Measurements from ENCODE around the gene LTBP1.
"Not testable (repeated sequence)": the region's sequence is repeated elsewhere in the genome, so short reads cannot be mapped to it uniquely, and the experiment has no call there.

LTBP1 gene

GRCh38 chr2:32963941-32964340 is 17.2 kb downstream of the LTBP1 start:
- DNase-seq (ENCODE audit: low read depth in 2 of 2), result no peak

DNA sequence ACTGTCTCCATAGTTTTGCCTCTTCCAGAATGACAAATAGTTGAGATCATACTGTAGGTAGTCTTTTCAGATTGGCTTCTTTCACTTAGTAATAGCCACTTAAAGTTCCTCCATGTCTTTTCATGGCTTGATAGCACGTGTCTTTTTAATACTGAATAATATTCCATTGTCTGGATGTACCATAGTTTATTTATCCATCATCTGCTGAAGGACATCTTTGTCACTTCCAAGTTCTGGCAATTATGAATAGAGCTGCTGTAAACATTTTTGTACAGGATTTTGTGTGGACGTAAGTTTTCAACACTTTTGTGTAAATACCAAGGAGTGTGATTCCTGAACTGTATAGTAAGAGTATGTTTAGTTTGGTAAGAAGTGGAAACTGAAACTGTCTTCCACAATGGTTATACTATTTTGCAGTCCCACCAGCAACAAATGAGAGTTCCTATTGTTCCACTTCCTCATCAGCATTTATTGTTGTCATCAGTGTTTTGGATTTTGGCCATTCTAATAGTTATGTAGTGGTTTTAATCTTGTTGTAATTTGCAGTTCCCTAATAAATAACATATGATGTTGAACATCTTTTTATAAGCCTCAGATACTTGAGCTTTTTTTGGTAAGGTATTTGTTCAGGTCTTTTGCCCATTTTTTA is 18.9 kb downstream of the LTBP1 start:
- no peak for DNase-seq (ENCODE audit: low read depth in 2 of 2)

GRCh38 chr2:32969444-32970162 is 22.9 kb downstream of the LTBP1 start:
- no peak for DNase-seq (ENCODE audit: low read depth in 2 of 2)

DNA sequence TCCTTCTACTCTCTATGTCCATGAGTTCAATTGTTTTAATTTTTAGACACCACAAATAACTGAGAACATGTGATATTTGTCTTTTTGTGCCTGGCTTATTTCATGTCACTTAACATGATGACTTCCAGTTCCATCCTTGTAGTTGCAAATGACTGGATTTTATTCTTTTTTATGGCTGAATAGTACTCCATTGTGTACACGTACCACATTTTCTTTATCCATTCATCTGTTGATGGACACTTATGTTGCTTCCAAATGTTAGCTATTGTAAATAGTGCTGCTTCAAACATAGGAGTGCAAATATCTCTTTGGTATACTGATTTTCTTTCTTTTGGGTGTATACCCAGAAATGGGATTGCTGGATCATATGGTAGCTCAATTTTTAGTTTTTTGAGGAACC is 27.0 kb downstream of the LTBP1 start:
- DNase-seq (ENCODE audit: low read depth in 2 of 2), result not testable (repeated sequence)

DNA sequence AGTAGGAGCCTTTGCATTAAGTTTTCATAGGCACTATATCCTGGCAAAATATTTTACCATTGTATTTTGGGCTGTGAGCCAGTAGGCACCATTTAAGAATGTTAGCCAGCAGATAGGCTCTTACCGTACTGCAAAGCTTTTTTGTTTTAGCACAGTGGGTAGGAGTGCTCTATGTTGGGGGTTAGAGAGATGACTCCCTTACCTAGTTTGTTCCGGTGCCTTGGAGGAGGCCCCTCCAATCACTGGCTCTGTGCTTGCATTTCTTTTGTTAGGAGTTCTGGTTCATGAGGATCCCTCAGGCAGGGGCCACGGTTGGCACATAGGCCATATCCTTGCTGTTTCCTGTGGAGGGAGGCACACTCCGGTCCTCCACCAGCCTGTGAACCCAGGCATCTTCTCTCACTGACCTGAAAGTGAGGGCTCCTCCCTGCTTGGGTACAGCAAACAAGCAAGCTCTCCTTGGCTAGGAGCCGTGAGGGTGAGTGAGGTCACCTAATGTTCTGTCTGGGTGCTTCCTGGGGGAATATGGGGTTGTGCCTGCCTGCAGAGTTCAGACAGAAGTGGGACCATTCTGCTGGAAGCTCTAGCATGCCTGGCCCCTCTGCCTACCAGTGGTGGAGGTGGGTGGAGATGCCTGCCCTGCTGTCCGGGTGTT is 29.8 kb downstream of the LTBP1 start:
- no peak for DNase-seq (ENCODE audit: low read depth in 2 of 2)

DNA sequence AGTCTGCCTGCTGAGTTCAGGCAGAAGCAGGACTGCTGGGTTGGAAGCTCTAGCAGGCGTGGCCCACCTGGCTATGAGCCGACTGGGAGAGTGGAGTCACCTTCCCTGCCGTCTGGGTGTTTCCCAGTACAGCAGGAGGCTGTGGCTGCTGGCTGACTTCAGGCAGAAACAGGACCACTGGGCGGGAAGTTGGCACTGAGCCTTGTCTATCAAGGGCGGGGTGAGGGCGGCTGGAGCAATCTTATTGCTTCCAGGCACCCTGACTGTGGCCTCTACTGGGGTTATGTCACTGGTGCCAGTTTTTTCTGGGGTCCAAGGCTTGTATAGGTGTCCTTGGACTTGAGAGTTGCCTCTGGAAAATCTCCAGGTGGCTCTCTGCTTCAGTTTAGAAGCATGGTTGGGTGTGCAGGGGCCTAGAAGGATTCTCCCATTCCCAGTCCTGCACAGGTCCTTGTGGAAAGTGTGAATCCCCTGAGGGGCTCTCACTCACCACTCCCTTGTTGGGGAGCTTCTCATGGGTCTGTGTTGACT is 30.5 kb downstream of the LTBP1 start:
- DNase-seq (ENCODE audit: low read depth in 2 of 2), result no peak

GRCh38 chr2:32981612-32982011 is 34.9 kb downstream of the LTBP1 start:
- no peak for DNase-seq (ENCODE audit: low read depth in 2 of 2)

- DNase-seq (ENCODE audit: low read depth in 2 of 2), result not testable (repeated sequence)
These were observed 36.6 kb downstream of the LTBP1 start for GRCh38 chr2:32983193-32983924.

GRCh38 chr2:32986480-32986879 is 39.7 kb downstream of the LTBP1 start:
- no peak for DNase-seq (ENCODE audit: low read depth in 2 of 2)

GRCh38 chr2:32988525-32988924 is 41.8 kb downstream of the LTBP1 start:
- DNase-seq (ENCODE audit: low read depth in 2 of 2), result no peak

DNA sequence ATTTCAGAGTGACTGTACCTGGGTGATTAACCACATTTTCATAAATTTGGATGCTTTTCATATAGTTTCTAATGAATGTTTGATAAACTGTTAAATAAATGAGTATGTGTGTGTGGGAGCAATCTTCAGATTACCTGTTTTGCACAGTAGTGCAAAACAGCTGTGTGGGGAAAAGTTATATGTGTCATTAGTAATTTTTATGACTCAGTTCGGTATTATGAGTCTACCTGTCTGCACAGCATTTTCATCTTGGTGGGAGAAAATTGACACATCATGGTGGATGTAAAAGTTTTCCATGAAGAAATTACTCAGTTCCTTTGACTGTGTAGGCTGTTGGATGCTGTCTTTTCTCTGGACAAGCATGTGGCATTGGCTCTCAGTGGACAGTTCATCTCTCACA is 43.8 kb downstream of the LTBP1 start:
- no peak for DNase-seq (ENCODE audit: low read depth in 2 of 2)

GRCh38 chr2:32991091-32991845 is 44.5 kb downstream of the LTBP1 start:
- no peak for DNase-seq (ENCODE audit: low read depth in 2 of 2)

DNA sequence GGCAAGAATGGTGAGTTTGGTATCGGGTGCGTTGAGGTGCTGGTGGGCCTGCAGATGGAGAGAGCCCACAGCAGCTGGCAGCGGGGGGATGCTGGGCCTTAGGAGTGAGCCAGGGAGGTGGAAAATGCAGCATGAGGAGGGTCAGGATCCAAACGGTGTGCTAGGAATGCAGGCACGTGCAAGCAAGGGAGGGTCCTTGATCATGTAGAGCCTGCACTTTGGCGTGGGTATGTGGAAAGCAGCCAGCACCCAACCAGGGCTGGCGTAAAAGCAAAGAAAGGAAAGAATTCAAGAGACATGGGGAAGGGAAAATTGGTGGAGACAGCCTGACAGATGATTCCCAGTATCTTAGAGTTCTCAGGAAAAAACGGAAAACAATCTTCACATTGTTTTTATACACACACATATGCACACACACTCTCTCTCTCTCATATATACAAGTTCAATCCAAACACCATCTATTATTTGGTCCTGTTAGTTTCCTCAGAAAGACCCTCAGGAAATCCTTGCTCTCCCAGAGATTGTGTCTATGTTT is 46.3 kb downstream of the LTBP1 start:
- DNase-seq (ENCODE audit: low read depth in 2 of 2), result no peak

DNA sequence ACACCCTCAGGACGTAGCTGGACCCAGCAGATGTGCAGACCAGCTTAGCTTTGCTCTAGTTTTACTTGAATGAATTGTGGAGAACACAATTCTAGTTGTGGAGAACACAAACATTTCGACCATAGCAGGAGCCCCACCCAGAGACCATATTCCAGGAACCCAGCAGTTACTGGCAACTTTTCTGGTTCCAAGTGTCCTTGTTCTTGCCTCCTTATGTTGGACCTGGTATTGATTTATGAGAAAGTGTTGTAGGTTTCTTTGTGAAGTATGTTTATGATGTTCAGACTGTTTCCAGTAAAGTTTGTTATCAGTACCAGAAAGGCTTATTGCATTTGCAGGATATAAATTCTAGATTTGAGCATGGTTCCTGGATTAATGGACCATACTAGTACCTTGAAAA is 51.0 kb downstream of the LTBP1 start:
- no peak for DNase-seq (ENCODE audit: low read depth in 2 of 2)

DNA sequence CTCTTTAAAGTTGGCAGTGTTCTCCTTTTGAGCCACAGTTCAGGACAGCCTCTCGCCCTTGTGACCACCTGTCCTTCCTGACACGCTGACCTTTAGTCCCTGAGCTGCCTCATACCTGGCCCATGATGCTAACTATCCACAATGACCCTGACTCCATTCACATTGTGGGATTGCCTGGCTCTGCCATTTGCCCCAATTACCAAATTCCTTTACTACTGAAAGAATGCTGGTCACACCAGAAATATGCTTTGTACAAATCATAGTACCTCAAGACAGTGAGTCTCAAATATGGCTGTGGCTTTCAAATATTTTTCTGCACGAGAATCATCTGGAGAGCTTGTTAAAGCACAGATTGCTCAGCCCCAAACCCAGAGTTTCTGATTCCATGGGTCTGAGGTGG is 54.2 kb downstream of the LTBP1 start:
- DNase-seq (ENCODE audit: low read depth in 2 of 2), result no peak

GRCh38 chr2:33001823-33002222 is 55.1 kb downstream of the LTBP1 start:
- DNase-seq (ENCODE audit: low read depth in 2 of 2), result no peak

- no peak for DNase-seq (ENCODE audit: low read depth in 2 of 2)
These were observed 56.1 kb downstream of the LTBP1 start for GRCh38 chr2:33002863-33003262.

- DNase-seq (ENCODE audit: low read depth in 2 of 2), result no peak
These were observed 58.3 kb downstream of the LTBP1 start for GRCh38 chr2:33005057-33005456.

DNA sequence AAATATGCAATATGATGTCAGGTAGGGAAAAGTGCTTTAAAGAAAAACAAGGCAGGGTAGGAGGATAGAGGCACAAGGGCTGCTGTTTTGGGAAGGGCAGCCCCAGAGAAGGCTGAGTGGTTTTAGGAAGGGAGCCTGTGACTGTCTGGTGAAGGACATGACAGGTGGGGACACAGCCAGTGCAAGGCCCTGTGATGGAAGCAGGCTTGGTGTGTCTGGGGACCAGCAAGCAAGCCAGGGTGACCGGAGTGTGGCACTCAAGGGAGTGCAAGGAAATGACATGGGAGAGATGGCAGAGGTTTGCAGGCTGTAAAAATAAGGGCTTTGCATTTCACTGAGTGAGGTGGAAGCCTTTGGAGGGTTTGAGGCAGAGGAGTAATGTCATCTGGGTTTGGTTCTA is 62.0 kb downstream of the LTBP1 start:
- DNase-seq (ENCODE audit: low read depth in 2 of 2), result no peak

DNA sequence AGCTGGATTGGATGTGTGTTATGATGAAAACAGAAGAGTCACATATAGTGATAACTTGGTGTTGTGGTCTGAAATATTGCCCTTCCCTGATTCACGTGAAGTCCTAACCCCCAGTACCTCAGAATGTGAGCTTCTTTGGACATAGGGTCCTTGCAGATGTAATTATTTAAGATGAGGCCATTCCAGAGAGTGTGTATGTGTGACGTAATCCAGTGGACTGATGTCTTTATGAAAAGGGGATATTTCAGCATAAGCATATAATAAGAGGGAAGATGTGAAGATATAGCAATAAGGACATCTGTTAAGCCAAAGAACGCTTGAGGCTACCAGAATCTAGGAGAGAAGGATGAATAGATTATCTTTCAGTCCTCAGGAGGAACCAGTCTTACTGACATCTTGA is 62.5 kb downstream of the LTBP1 start:
- DNase-seq (ENCODE audit: low read depth in 2 of 2), result no peak

DNA sequence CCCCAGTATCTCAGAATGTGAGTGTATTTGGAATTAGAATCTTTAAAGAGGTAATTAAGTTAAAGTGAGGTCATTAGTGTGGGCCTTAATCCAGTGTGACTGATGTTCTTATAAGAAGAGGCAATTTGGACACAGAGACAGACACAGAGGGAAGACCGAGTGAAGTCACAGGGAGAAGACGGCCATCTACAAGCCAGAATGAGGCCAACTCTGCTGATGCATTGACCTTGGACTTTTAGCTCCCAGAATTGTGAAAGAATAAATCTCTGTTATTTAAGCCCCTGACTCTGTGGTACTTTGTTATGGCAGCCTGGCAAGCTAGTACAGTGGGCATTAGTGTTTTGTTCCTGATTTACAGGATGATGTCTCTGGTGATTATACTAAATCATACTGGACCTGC is 64.6 kb downstream of the LTBP1 start:
- no peak for DNase-seq (ENCODE audit: low read depth in 2 of 2)

Measured in stimulated activated CD4-positive, alpha-beta T cell treated with anti-CD3 and anti-CD28 coated beads, Interleukin-4, amount 100 ng/mL, for 48 hours (primary cell).